PC-9 (cell line): ENCODE measurements around the gene ZNF423. TPM values are rescaled to one million over a fixed set of nuclear protein-coding genes. Genes with fewer than 3 reads are reported as not detected.

Experiments used
- BruUV-seq: library from RNA; stranded (reverse); fragments of 400-500 nt; replicated peaks from 2 replicates; lab custom pipeline; 2021; lab: Mats Ljungman, UMichigan
- CTCF ChIA-PET: fragments of 300-600 bp; sonication (Branson Sonifier 250); formaldehyde crosslinking; loops from one replicate; lab custom pipeline; 2022; ENCODE audit warnings: antibody characterized with exemption; lab: Charles Lee
- POLR2A ChIA-PET: fragments of 300-600 bp; sonication (Branson Sonifier 250); formaldehyde crosslinking; loops from one replicate; lab custom pipeline; 2022; ENCODE audit warnings: antibody characterized with exemption; ENCODE audit not compliant: unreplicated experiment; lab: Charles Lee
- DNase-seq, 2 experiments: peaks; one replicate each; pipeline versions ENCODE4 v3.0.0 to v3.0.0-alpha.2; 2015 to 2022; ENCODE audit warnings: mixed read lengths in 1 of 2
- H2AFZ ChIP-seq: fragments of 200-600 bp; sonication (generic); 2 replicates; pipeline ENCODE4 v1.8.1; 2017; ENCODE audit warnings: antibody characterized with exemption
- H3F3A ChIP-seq: fragments of 200-600 bp; sonication (generic); 2 replicates; pipeline ENCODE4 v1.8.1; 2017; ENCODE audit warnings: antibody characterized with exemption, mild to moderate bottlenecking, low read depth; ENCODE audit not compliant: insufficient read depth
- H3K27ac ChIP-seq: fragments of 200-600 bp; sonication (generic); 2 replicates; pipeline ENCODE4 v1.6.1; 2016; ENCODE audit warnings: mixed run types
- H3K27me3 ChIP-seq: fragments of 200-600 bp; sonication (generic); 2 replicates; pipeline ENCODE4 v1.6.1; 2016; ENCODE audit warnings: low read depth, mixed run types; ENCODE audit not compliant: insufficient read depth
- H3K36me3 ChIP-seq: fragments of 200-600 bp; sonication (generic); 2 replicates; pipeline ENCODE4 v1.6.1; 2016; ENCODE audit warnings: low read depth, mixed run types
- H3K4me1 ChIP-seq: fragments of 200-600 bp; sonication (generic); replicated peaks from 2 replicates; pipeline ENCODE4 v1.6.1; 2016; ENCODE audit warnings: mixed run types; ENCODE audit not compliant: insufficient read depth
- H3K4me2 ChIP-seq: fragments of 200-600 bp; sonication (generic); 2 replicates; pipeline ENCODE4 v1.6.1; 2017; ENCODE audit warnings: mixed run types
- H3K4me3 ChIP-seq: fragments of 200-600 bp; sonication (generic); 2 replicates; pipeline ENCODE4 v1.6.1; 2016; ENCODE audit warnings: mixed run types
- H3K79me2 ChIP-seq: fragments of 200-600 bp; sonication (generic); 2 replicates; pipeline ENCODE4 v1.6.1; 2017; ENCODE audit warnings: low read depth, mixed run types
- H3K9me2 ChIP-seq: fragments of 200-600 bp; sonication (generic); 2 replicates; pipeline ENCODE4 v1.8.1; 2017; ENCODE audit warnings: mild to moderate bottlenecking; ENCODE audit not compliant: insufficient read depth
- H3K9me3 ChIP-seq: fragments of 200-600 bp; sonication (generic); 2 replicates; pipeline ENCODE4 v1.8.1; 2016; ENCODE audit warnings: low read depth; ENCODE audit not compliant: insufficient read depth
- H4K20me1 ChIP-seq: fragments of 200-600 bp; sonication (generic); 2 replicates; pipeline ENCODE4 v1.8.1; 2017; ENCODE audit not compliant: insufficient read depth
- CTCF ChIP-seq: fragments of 200-600 bp; sonication (generic); conservative IDR thresholded peaks from 2 replicates; pipeline ENCODE4 v1.6.1; 2017; ENCODE audit warnings: mixed run types, antibody characterized with exemption, mild to moderate bottlenecking, moderate library complexity
- EZH2 ChIP-seq: fragments of 200-600 bp; sonication (generic); IDR thresholded peaks from 2 replicates; pipeline ENCODE4 v1.8.0; 2017; ENCODE audit warnings: antibody characterized with exemption, low read depth
- intact Hi-C: fragments of 100-400 bp; cut with micrococcal nuclease; formaldehyde crosslinking; loops from one replicate; pipeline ENCODE4 v1.10.0; 2022; ENCODE audit not compliant: unreplicated experiment
- total RNA-seq: library from RNA; stranded (reverse); gene quantifications from 2 replicates; pipeline ENCODE4 v1.2.3, GENCODE V29; 2021

ZNF423 gene
- total RNA-seq, 1 experiment from 2014 or later: not detected

- intact Hi-C loops: no loop called here
- no peak overlapping the region for H2AFZ ChIP-seq
These were observed 310.0 kb downstream of the ZNF423 start for GRCh38 chr16:49545741-49546448.

DNA sequence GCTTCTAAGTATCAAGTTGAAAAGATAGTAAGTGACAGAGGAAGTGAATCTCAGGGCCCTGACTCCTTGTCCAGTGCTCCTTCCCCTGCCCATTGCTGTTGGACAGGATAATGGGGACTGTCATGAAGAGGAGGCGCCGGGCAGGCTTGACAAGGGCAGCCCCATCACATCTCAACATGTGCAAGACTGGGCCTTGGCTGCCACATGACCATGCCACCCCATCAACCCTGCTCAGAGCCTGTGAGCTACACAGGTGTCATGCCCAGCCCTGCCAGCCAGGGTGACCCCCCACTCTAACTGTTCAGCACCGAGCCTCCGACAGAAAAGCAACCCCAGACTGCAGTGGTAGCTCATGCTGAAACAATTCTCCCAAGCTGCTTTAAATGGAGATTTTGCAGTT lies 310.7 kb downstream of the ZNF423 start:
- no peaks in the 10 kb centered on the region for H3K9me3 ChIP-seq
- no peak for DNase-seq
- H3F3A ChIP-seq: no peaks in the 10 kb centered on the region
- CTCF ChIA-PET: no interaction called here
- no peak overlapping the region for H3K4me2 ChIP-seq
- no peak overlapping the region for H3K27ac ChIP-seq
- H2AFZ ChIP-seq: no peak overlapping the region
- H3K79me2 ChIP-seq: no peaks in the 10 kb centered on the region
- BruUV-seq: no TSS peak
- TF ChIP-seq EZH2: no peak
- no peak for TF ChIP-seq CTCF
- POLR2A ChIA-PET: no interaction called here
- H3K27me3 ChIP-seq: peaks cover 67% of the 10 kb centered on the region
- no peaks in the 10 kb centered on the region; the same call in 1 of the 2 replicates for H4K20me1 ChIP-seq
- intact Hi-C loops: no loop called here
- H3K36me3 ChIP-seq: no peaks in the 10 kb centered on the region
- H3K9me2 ChIP-seq: no peaks in the 10 kb centered on the region
- no peak overlapping the region for H3K4me3 ChIP-seq
- no peaks in the 10 kb centered on the region for H3K4me1 ChIP-seq

More at GRCh38 chr16:49545741-49546448, 310.0 kb downstream of the ZNF423 start:
- CTCF ChIA-PET: no interaction called here
- H3K4me3 ChIP-seq: no peak overlapping the region
- H3K9me3 ChIP-seq: no peaks in the 10 kb centered on the region
- no peak for DNase-seq
- no peaks in the 10 kb centered on the region for H3K9me2 ChIP-seq
- TF ChIP-seq EZH2: no peak
- TF ChIP-seq CTCF: no peak
- H3K27me3 ChIP-seq: peaks cover 68% of the 10 kb centered on the region
- H3K4me1 ChIP-seq: no peaks in the 10 kb centered on the region
- no peaks in the 10 kb centered on the region for H3F3A ChIP-seq
- no peak overlapping the region for H3K4me2 ChIP-seq
- no peaks in the 10 kb centered on the region for H3K36me3 ChIP-seq
- no TSS peak for BruUV-seq
- no peaks in the 10 kb centered on the region; the same call in 1 of the 2 replicates for H4K20me1 ChIP-seq
- H3K27ac ChIP-seq: no peak overlapping the region
- H3K79me2 ChIP-seq: no peaks in the 10 kb centered on the region
- POLR2A ChIA-PET: no interaction called here

GRCh38 chr16:49544828-49545227 lies 311.1 kb downstream of the ZNF423 start:
- BruUV-seq: no TSS peak
- H3K9me2 ChIP-seq: no peaks in the 10 kb centered on the region
- no peak overlapping the region for H3K4me2 ChIP-seq
- no peaks in the 10 kb centered on the region for H3K9me3 ChIP-seq
- no peaks in the 10 kb centered on the region for H3K36me3 ChIP-seq
- no peaks in the 10 kb centered on the region; the same call in 1 of the 2 replicates for H4K20me1 ChIP-seq
- TF ChIP-seq CTCF (no peak), EZH2 (no peak)
- DNase-seq: no peak
- H3K27me3 ChIP-seq: peaks cover 63% of the 10 kb centered on the region
- no peaks in the 10 kb centered on the region for H3K79me2 ChIP-seq
- H3K27ac ChIP-seq: no peak overlapping the region
- ChIA-PET CTCF (no interaction called here), POLR2A (no interaction called here)
- H2AFZ ChIP-seq: no peak overlapping the region
- intact Hi-C loops: no loop called here
- no peak overlapping the region for H3K4me3 ChIP-seq
- H3K4me1 ChIP-seq: no peaks in the 10 kb centered on the region
- H3F3A ChIP-seq: no peaks in the 10 kb centered on the region
